Neural cell (in vitro differentiated cells): ENCODE results near the gene FAM184A. TPM values are rescaled to one million over a fixed set of nuclear protein-coding genes. Genes with fewer than 3 reads are reported as not detected.

Source experiments
- H2AFZ ChIP-seq: fragments of 200-600, 300-800 bp; sonication (generic), shearing (Covaris generic); 2 replicates; pipeline ENCODE4 v1.6.0; 2014; ENCODE audit warnings: low read depth, mild to moderate bottlenecking, antibody characterized with exemption, low read length, moderate library complexity
- H3F3A ChIP-seq: fragments of 200-600 bp; shearing (Covaris generic); 2 replicates; pipeline ENCODE4 v1.6.1; 2016; ENCODE audit warnings: mild to moderate bottlenecking, moderate library complexity, mixed read lengths, antibody characterized with exemption, low read length; ENCODE audit not compliant: insufficient read depth, poor library complexity, severe bottlenecking
- H3K27ac ChIP-seq: fragments of 200-600, 300-800 bp; sonication (generic), shearing (Covaris generic); 2 replicates; pipeline ENCODE4 v1.5.1; 2014; ENCODE audit warnings: mild to moderate bottlenecking, low read length, moderate library complexity
- H3K27me3 ChIP-seq: fragments of 300-800, 200-600 bp; sonication (generic), shearing (Covaris generic); 2 replicates; pipeline ENCODE4 v1.6.0; 2014; ENCODE audit warnings: mild to moderate bottlenecking, low read depth, low read length, moderate library complexity; ENCODE audit not compliant: insufficient read depth
- H3K36me3 ChIP-seq: fragments of 300-800, 200-600 bp; sonication (generic), shearing (Covaris generic); 2 replicates; pipeline ENCODE4 v1.5.1; 2014; ENCODE audit warnings: mild to moderate bottlenecking, antibody characterized with exemption, low read length, moderate library complexity; ENCODE audit not compliant: insufficient read depth
- H3K4me2 ChIP-seq: fragments of 300-800, 200-600 bp; sonication (generic), shearing (Covaris generic); 2 replicates; pipeline ENCODE4 v1.6.0; 2014; ENCODE audit warnings: mild to moderate bottlenecking, low read length
- H3K4me3 ChIP-seq: fragments of 300-800, 200-600 bp; sonication (generic), shearing (Covaris generic); 2 replicates; pipeline ENCODE4 v1.5.1; 2014; ENCODE audit warnings: mild to moderate bottlenecking, low read length, moderate library complexity
- H3K79me2 ChIP-seq: fragments of 200-600 bp; shearing (Covaris generic); replicated peaks from 2 replicates; pipeline ENCODE4 v1.6.0; 2014; ENCODE audit warnings: mild to moderate bottlenecking, low read length, moderate library complexity; ENCODE audit not compliant: insufficient read depth
- H3K9ac ChIP-seq: fragments of 300-800, 200-600 bp; sonication (generic), shearing (Covaris generic); 2 replicates; pipeline ENCODE4 v1.6.1; 2016; ENCODE audit warnings: mild to moderate bottlenecking, low read length, mixed read lengths
- H3K9me2 ChIP-seq: fragments of 200-600 bp; shearing (Covaris generic); 2 replicates; pipeline ENCODE4 v1.6.1; 2016; ENCODE audit warnings: mild to moderate bottlenecking, low read length, mixed read lengths; ENCODE audit not compliant: insufficient read depth
- H3K9me3 ChIP-seq: fragments of 200-600, 300-800 bp; sonication (generic), shearing (Covaris generic); 2 replicates; pipeline ENCODE4 v1.6.1; 2016; ENCODE audit warnings: mild to moderate bottlenecking, mixed run types, low read length, moderate library complexity, mixed read lengths
- H4K20me1 ChIP-seq: fragments of 200-600 bp; shearing (Covaris generic); 2 replicates; pipeline ENCODE4 v1.6.1; 2016; ENCODE audit warnings: mild to moderate bottlenecking, mixed run types; ENCODE audit not compliant: insufficient read depth
- CTCF ChIP-seq: fragments of 450-650 bp; IDR thresholded peaks from 2 replicates; pipeline ENCODE4 v1.5.1; 2014; ENCODE audit warnings: antibody characterized with exemption, mild to moderate bottlenecking, moderate library complexity; ENCODE audit not compliant: poor library complexity, severe bottlenecking
- EP300 ChIP-seq: fragments of 450-650 bp; conservative IDR thresholded peaks from 2 replicates; pipeline ENCODE4 v1.6.1; 2014; ENCODE audit warnings: antibody characterized with exemption, mild to moderate bottlenecking, moderate library complexity; ENCODE audit not compliant: poor library complexity, severe bottlenecking
- EZH2 ChIP-seq: fragments of 200-600, 300-800 bp; shearing (Covaris generic), sonication (generic); IDR thresholded peaks from 2 replicates; pipeline ENCODE4 v1.6.1; 2014; ENCODE audit warnings: antibody characterized with exemption, low read length, borderline replicate concordance, mild to moderate bottlenecking; ENCODE audit not compliant: insufficient read depth, poor library complexity, severe bottlenecking
- MXI1 ChIP-seq: fragments of 450-650 bp; conservative IDR thresholded peaks from 2 replicates; pipeline ENCODE4 v1.6.1; 2014; ENCODE audit warnings: antibody characterized with exemption, mild to moderate bottlenecking; ENCODE audit not compliant: poor library complexity, severe bottlenecking
- POLR2AphosphoS5 ChIP-seq: IDR thresholded peaks from 2 replicates; pipeline ENCODE4 v1.6.1; 2012
- RAD21 ChIP-seq: fragments of 450-650 bp; conservative IDR thresholded peaks from 2 replicates; pipeline ENCODE4 v1.6.1; 2014; ENCODE audit warnings: antibody characterized with exemption, mild to moderate bottlenecking, moderate library complexity
- REST ChIP-seq: IDR thresholded peaks from 2 replicates; pipeline ENCODE4 v1.6.1; 2012; ENCODE audit warnings: borderline replicate concordance
- SMC3 ChIP-seq: fragments of 450-650 bp; conservative IDR thresholded peaks from 2 replicates; pipeline ENCODE4 v1.6.1; 2014; ENCODE audit warnings: antibody characterized with exemption, mild to moderate bottlenecking, moderate library complexity; ENCODE audit not compliant: poor library complexity
- TAF1 ChIP-seq: IDR thresholded peaks from 2 replicates; pipeline ENCODE4 v1.6.1; 2012; ENCODE audit warnings: low read depth
- polyA plus RNA-seq: library from polyadenylated mRNA; depleted of rRNA; stranded (reverse); fragments of >200 nt; gene quantifications from 2 replicates; pipeline ENCODE4 v1.2.3, GENCODE V29; 2014

Gene FAM184A
- polyA plus RNA-seq, 1 donor from 2014 or later, result 47.5 TPM

- H3K4me3 ChIP-seq, result no peak overlapping the region
- no peak overlapping the region for H3K9ac ChIP-seq
- no peaks in the 10 kb centered on the region for H3K79me2 ChIP-seq
- H3K9me3 ChIP-seq, result no peaks in the 10 kb centered on the region
- no peaks in the 10 kb centered on the region for H4K20me1 ChIP-seq
- no peak overlapping the region for H2AFZ ChIP-seq
- no peaks in the 10 kb centered on the region for H3F3A ChIP-seq
- H3K36me3 ChIP-seq, result no peaks in the 10 kb centered on the region
- no peaks in the 10 kb centered on the region for H3K27me3 ChIP-seq
- TF ChIP-seq RAD21 (no peak), MXI1 (no peak), TAF1 (no peak), EP300 (no peak), CTCF (no peak), EZH2 (no peak)
- no peak overlapping the region for H3K27ac ChIP-seq
- no peak overlapping the region for H3K4me2 ChIP-seq
- H3K9me2 ChIP-seq, result no peaks in the 10 kb centered on the region
Measured at GRCh38 chr6:118923035-118923434, 155.4 kb downstream of the FAM184A start.

DNA sequence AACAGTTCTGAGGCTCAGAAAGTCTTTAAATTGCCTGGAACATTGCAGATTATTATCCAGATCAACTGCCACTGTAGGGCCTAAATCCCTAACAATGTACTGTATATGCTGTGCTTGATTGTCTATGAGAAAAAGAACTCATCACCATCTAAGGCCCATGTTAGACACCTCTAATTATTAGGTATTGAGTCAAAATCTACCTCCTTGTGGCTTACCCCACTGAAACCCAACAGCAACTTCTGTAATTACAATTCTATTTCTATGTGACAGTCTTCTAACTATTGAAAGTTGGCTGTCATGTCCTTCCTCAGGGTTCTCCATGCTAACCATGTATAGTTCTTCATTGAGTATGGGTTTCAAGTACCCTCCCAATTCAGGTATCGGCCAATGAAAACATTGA lies 157.4 kb downstream of the FAM184A start:
- Histone ChIP-seq H3K4me2 (no peak overlapping the region), H4K20me1 (no peaks in the 10 kb centered on the region), H2AFZ (no peak overlapping the region), H3K27ac (no peak overlapping the region), H3K9ac (no peak overlapping the region), H3F3A (no peaks in the 10 kb centered on the region), H3K4me3 (no peak overlapping the region), H3K9me3 (no peaks in the 10 kb centered on the region), H3K36me3 (no peaks in the 10 kb centered on the region), H3K79me2 (no peaks in the 10 kb centered on the region), H3K27me3 (no peaks in the 10 kb centered on the region), H3K9me2 (no peaks in the 10 kb centered on the region)
- TF ChIP-seq MXI1 (no peak), TAF1 (no peak), POLR2AphosphoS5 (no peak), EZH2 (no peak), SMC3 (no peak), CTCF (no peak), REST (no peak), EP300 (no peak), RAD21 (no peak)
